Iris pigment epithelial cell (primary cell): Measurements from ENCODE around the gene CRTAC1.

Experiments
- DNase-seq: peaks from one replicate; pipeline ENCODE4 v3.0.0-alpha.2; 2011; ENCODE audit warnings: low read depth

Gene CRTAC1

GRCh38 chr10:97974526-97975525 lies 55.6 kb downstream of the CRTAC1 start:
- no peak for DNase-seq

GRCh38 chr10:97974100-97974499 lies 56.3 kb downstream of the CRTAC1 start:
- no peak for DNase-seq

GRCh38 chr10:97969538-97970079 lies 60.8 kb downstream of the CRTAC1 start:
- DNase-seq, result no peak

GRCh38 chr10:97964748-97965147 lies 65.7 kb downstream of the CRTAC1 start:
- no peak for DNase-seq

GRCh38 chr10:97961945-97962344 lies 68.5 kb downstream of the CRTAC1 start:
- no peak for DNase-seq

GRCh38 chr10:97960269-97961056 lies 70.0 kb downstream of the CRTAC1 start:
- no peak for DNase-seq

GRCh38 chr10:97949462-97949861 lies 81.0 kb downstream of the CRTAC1 start:
- DNase-seq, result no peak

GRCh38 chr10:97948822-97949221 lies 81.6 kb downstream of the CRTAC1 start:
- no peak for DNase-seq

GRCh38 chr10:97944772-97945171 lies 85.6 kb downstream of the CRTAC1 start:
- DNase-seq, result no peak

- no peak for DNase-seq
These were observed 87.1 kb downstream of the CRTAC1 start for GRCh38 chr10:97943294-97943693.

GRCh38 chr10:97940534-97940933 lies 89.9 kb downstream of the CRTAC1 start:
- no peak for DNase-seq

- no peak for DNase-seq
These were observed 90.9 kb downstream of the CRTAC1 start for GRCh38 chr10:97939446-97939990.

GRCh38 chr10:97937928-97938327 lies 92.5 kb downstream of the CRTAC1 start:
- no peak for DNase-seq

- DNase-seq, result no peak
These were observed 93.4 kb downstream of the CRTAC1 start for GRCh38 chr10:97937054-97937453.

- DNase-seq, result no peak
These were observed 94.3 kb downstream of the CRTAC1 start for GRCh38 chr10:97936126-97936525.

- DNase-seq, result no peak
These were observed 97.4 kb downstream of the CRTAC1 start for GRCh38 chr10:97932932-97933530.

- no peak for DNase-seq
These were observed 99.4 kb downstream of the CRTAC1 start for GRCh38 chr10:97931041-97931440.

- DNase-seq, result no peak
These were observed 101.5 kb downstream of the CRTAC1 start for GRCh38 chr10:97928897-97929296.

- DNase-seq, result no peak
These were observed 102.8 kb downstream of the CRTAC1 start for GRCh38 chr10:97927622-97928021.

GRCh38 chr10:97926055-97926454 lies 104.4 kb downstream of the CRTAC1 start:
- no peak for DNase-seq

GRCh38 chr10:97925308-97925938 lies 105.0 kb downstream of the CRTAC1 start:
- DNase-seq, result no peak
